SIG-M5 treated with dmso at 0.1 percent for 504 hours (cell line): ENCODE results near the gene TM9SF1.
A peak's percentile ranks its signal among the peaks of the same experiment; 100 is the strongest.
"Not testable (repeated sequence)": the region's sequence is repeated elsewhere in the genome, so short reads cannot be mapped to it uniquely, and the experiment has no call there.

ENCODE experiments used
- DNase-seq: peaks from one replicate; lab custom pipeline; 2025; ENCODE audit not compliant: unreplicated experiment; lab: John Stamatoyannopoulos, UW

TM9SF1 gene

DNA sequence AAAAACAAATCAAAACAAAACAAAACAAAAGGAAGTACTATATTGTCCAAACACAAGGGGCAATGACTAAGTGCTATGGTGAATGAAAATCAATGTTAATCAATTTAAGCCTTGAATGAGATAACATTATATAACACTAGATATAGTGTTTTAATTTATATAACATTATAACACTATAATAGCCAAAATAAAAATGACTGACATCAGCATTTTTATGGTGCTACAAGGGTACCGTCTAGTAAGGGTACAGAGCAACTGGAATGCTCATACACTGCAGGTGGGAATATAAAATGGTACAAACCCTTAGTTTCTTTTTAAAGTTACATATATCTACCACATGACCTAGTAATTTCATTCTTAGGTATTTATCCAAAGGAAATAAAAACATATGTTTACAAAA is 31.2 kb upstream of the TM9SF1 start:
- DNase-seq = no peak

- no peak for DNase-seq
These were observed 29.4 kb upstream of the TM9SF1 start for GRCh38 chr14:24224618-24225071.

GRCh38 chr14:24222987-24223386 is 27.7 kb upstream of the TM9SF1 start:
- not testable (repeated sequence) for DNase-seq

DNA sequence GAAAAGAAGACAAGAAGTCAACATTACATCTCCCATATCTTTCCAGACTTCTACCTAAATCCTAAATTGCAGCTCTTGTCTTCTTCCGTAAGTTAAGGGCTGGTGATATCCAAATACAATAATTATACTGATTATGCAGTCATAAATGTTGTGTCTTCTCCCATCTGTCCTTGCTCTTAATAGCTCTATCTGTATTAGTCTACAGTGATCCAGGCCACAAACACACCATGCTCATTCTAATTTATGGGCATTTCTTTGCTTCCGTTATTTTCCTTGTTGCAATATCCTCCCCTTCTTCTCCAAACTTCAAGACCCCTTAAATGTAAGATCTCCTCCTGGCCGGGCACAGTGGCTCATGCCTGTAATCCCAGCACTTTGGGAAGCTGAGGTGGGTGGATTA is 24.3 kb upstream of the TM9SF1 start:
- no peak for DNase-seq

- DNase-seq = no peak
These were observed 23.8 kb upstream of the TM9SF1 start for GRCh38 chr14:24219080-24219479.

DNA sequence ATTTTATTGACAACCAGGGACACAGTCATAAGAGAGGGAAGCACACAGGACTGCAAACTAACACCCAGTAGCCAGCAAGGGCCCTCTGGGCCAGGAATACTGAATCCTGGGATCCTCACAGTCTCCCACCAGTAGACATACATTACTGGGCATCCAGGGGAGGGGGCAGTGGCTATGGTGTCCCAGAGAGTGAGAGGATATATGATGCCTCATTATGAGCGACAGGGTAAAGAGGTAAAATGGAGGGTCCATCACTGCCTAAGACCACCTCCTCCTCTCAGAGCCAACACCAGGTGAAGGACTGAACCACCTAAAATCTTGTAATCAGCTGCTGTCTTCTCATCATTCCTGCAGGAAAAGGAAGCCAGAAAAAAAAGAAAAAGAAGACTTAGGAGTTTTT is 21.6 kb upstream of the TM9SF1 start:
- not testable (repeated sequence) for DNase-seq

- DNase-seq = no peak
These were observed 21.1 kb upstream of the TM9SF1 start for GRCh38 chr14:24216345-24216699.

DNA sequence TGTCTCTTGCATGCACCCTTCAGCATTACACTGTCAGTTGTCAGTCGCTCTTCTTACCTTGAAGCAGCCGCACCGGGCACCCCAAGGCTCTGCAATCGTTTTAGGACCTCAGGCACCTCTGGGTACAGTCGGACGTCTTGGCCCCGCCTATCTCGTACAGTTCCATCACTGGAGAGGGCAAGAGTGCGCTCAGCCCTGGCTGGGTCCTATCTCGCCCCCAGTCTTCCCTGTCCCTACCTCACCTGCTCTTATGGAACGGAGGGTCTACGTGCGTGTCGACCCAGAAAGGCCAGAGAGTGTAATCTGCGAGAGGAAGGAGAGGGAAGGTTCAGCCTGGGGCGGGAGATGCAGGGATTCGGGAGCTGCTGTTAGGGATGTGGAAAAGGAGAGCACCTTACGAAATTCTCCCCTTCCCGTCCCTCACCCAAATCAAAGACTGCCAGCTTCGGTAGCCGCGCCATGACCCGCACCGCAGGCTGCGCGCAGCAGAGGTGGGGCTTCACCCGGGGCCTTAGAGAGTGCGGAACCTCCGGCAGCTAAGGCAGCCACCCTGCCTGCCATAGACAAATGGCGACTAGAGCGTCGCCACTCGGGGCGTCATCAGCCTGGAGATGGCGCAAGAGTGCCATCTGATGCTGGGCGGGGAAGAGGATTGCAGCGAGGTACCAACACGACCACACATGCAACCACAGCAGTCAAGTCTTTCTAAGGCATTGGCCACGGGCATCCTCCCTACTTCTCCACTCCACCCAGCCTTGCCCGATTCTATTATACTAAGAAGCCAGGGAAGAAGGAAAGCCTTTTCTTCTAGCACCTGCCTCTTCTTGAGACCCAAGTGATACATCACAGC is 20.5 kb upstream of the TM9SF1 start, which contains the start of gene MDP1:
Gene MDP1 (minus strand): TSS at position 572 of the 850 bp plus-strand sequence. CDS start 111 bp downstream, at position 461.
- peak; percentile 93 for DNase-seq

DNA sequence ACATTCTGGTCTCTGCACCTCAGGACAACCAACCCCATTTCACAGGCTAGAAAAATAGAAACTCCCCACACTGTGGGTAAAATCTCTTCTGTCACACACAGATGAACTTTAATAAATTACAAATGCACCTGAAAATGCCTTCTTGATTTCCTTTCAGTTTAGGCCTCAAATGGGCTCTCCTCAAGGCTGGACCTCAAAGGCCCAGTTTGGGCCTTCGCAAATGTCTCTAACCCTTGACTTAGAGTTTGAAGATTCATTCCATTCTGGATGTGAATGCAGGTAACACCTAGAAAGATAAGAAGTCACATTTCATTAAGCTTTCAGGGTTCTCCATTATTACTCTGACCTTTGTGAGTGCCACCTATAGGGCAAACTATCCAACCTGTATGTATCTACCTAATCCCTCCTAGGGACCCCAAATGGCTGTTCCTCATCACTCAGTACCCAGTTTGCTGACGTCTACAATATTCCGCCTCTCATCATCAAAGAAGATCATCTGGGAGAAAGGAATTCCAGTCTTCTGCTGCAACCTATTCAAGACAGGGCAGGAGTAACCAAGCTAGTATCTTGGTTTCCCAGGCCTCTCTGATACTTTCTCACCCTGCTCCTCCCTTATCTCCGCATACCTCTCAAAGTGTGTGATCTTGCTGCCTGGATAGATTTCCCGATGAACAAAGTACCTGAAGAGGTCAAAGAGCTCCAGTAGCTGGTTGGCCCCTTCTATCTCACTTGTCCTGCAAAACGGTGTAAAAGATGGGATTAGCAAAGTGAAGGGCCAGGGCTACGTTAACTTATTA is 18.8 kb upstream of the TM9SF1 start:
- DNase-seq = no peak

- DNase-seq = peak; percentile 98
These were observed 18.0 kb upstream of the TM9SF1 start, which contains the start of gene CHMP4A for GRCh38 chr14:24212924-24213865. CHMP4A (minus strand) TSS chr14:24213488; CDS start chr14:24213439, 49 bp downstream.

DNA sequence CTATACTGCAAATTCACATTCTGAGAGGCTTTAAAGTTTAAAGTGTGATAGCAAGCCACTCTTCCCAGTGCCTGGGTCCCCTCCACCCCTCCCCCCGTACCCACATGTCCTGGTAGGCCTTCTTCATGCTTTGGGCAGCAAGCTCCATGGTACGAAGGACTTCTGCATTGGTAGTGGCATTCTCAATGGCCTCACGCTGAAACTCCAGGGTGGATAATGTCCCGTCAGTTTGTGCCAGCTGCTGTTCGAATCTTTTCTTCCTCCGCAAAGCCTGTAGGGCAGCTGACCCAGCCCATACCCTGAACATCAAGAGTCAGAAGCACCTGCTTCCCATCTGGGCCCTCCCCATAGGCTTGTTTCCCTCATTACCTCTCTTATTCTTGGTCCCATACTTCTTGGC is 16.1 kb upstream of the TM9SF1 start:
- DNase-seq = no peak

DNA sequence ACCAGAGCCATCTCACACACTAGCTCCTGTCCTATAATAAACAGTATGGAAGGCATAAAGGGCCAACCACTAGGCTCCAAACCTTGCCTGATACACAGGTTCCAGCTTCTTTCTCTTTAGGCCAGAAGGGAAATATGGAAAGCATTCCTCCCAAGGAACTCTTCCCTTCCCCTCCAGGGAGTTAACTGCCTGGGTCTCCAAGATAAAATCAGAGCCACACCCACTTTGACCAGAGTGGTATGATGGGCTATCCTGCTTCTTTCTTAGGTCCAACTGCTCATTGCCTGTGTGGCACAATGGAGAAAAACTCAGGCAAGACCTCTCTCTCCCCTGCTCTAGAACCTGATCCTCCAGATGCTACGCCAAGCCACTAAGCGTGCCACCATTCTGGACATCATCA is 12.4 kb upstream of the TM9SF1 start:
- no peak for DNase-seq

GRCh38 chr14:24207104-24207551 is 11.9 kb upstream of the TM9SF1 start:
- DNase-seq = no peak

GRCh38 chr14:24206260-24207103 is 11.2 kb upstream of the TM9SF1 start:
- DNase-seq = no peak

GRCh38 chr14:24204163-24205146 is 9.2 kb upstream of the TM9SF1 start:
- DNase-seq = no peak

DNA sequence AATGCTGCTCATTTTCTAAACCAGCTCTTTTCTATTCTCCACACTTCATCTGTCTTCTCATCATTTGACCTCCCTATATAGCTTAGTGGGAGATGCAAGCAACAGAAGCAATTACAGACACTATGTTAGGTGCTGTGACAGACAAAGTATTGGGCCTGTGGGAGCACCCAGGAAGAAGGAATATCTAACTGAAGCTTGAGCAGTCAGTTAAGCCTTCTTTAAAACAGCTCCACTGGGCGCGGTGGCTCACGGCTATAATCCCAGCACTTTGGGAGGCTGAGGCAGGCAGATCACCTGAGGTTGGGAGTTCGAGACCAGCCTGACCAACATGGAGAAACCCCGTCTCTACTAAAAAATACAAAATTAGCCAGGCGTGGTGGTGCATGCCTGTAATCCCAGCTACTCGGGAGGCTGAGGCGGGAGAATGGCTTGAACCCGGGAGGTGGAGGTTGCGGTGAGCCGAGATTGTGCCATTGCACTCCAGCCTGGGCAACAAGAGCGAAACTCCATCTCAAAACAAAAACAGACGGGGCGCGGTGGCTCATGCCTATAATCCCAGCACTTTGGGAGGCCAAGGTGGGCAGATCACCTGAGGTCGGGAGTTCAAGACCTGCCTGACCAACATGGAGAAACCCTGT is 8.1 kb upstream of the TM9SF1 start:
- DNase-seq = not testable (repeated sequence)

GRCh38 chr14:24202538-24202937 is 7.3 kb upstream of the TM9SF1 start:
- DNase-seq = not testable (repeated sequence)
